HT1080 (cell line): ENCODE measurements around the gene STK33. TPM values are rescaled to one million over a fixed set of nuclear protein-coding genes. Genes with fewer than 3 reads are reported as not detected.

Experiments
- DNase-seq: peaks from one replicate; pipeline ENCODE4 v3.0.0-alpha.2; 2015; ENCODE audit warnings: low read depth
- total RNA-seq: library from RNA; depleted of rRNA; stranded (reverse); fragments of >200 nt; shearing (Covaris generic); gene quantifications from 2 replicates; pipeline ENCODE4 v1.2.3, GENCODE V29; 2014

Gene STK33
- total RNA-seq, 1 experiment from 2014 or later = 8.6 TPM

DNA sequence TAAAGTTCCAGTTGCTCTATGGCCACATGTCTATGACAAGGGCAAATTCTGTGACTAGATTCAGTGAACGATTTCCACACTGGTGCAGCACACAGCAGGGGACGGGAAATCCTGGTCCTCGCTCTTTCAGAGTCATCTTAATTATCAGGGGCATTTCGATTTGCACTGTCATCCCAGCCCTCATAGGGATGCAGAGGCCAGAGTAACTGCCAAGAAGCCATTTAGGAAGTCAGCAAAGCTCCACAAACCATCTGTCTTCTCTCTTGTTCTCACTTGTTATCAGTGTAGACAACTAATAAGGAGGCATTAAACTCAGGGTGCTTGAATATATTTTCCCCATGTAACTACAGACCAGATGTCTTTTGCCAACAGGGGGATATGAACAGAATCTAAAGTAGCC is 151.7 kb downstream of the STK33 start:
- peak; percentile 2 for DNase-seq

DNA sequence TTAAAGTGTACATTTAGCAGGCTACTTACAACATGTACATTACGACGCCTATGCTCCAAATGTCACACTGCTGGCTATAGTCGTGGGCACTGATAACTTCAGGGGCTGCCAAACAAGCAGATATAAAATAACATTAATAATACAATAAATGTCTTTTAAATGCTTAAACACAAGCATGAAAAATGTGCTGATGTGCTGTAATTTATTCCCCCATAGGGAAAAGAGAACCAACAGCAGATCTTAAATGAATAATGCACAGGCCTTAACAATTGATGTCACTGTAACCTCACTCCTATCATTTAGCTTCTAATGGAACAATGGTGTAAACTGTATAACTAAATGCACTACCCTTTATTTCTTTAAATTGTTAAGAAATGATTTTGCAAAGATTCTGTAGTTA is 153.4 kb downstream of the STK33 start:
- DNase-seq = no peak

DNA sequence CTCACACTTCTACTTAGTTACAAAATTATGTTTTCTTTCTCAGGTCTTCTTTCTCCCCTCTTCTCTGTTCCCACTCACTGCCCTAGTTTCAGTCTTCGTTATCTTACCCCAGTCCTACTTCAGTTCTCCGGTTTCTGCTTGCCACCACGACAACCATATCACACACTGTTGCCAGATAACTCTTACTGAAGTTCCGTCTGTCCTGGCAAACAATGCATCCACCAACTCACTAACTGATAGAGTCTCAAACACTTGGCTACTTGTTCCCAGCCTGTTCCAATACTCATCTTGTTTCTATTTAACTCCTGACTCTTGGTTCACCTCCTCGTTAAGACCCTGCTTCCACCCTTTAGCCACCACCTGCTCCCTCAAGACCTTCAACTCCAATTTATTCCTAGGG is 164.5 kb downstream of the STK33 start:
- DNase-seq = no peak

DNA sequence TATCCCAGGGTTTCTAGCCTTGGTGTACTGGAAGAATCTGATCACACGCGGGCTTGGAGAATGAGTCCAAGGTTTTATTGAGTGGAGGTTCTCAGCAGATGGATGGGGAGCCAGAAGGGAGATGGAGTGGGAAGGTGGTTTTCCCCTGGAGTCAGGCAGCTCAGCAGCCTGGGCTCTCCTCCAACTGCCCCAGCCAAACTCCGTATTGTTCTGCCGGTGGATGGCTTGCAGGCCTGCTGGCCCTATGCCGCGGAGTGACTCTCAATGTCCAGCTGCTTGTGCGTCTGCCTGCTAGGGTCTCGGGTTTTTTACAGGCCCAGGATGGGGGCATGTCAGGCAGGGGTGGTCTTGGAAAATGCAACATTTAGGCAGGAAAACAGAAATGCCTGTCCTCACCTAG is 168.0 kb downstream of the STK33 start:
- no peak for DNase-seq

DNA sequence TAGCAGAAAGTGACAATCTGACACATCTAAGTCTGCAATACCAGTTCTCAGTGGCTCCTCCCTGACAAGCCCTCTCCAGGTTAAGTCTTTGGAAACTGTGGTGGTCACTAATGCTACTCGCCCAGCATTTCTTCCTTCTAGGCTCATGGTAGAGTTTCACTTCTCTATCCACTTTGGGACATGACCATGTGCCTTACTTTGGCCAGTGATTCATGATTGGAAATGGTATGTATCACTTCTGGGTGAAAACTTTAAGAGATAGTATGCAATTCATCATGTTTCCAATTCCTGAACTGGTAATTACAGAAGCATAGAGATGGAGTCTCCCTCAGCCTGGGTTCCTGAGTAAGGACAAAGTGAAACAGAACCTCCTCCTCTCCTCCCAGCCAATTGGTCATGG is 178.8 kb downstream of the STK33 start:
- DNase-seq = no peak

DNA sequence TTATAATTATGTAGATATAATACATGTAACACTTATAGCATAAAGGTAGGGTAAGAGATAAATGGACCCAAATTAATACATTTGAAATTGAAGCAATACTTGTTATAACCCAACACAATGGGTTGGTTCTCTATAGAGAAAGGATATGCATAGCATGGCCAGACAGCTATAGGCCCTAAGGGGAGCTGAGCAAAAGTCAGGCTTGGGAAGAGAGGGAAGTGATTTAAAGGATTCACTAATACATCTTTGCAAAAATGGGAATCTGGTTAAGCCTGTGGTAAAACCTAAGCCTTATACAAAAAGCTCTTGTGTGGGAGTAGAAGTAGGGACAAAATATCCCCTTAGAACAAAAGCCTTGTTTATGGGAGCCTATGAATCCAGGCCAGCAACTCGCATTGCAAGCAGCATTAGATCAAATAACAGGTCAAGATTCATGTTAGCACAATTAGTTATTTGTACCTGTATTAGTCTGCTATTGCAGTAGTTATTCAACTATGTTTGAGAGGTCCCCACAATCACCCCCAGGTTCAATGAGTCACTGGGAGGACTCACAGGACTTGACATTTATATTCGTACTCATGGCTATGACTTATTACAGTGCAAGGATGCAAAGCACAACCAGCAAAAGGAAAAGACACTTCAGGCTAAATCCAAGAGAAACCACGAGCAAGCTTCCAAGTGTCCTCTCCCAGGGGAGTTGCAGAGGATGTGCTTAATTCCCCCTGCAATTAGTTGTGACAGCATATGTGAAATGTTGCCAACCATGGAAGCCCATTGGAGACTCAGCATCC is 185.7 kb downstream of the STK33 start:
- DNase-seq = peak; percentile 26

DNA sequence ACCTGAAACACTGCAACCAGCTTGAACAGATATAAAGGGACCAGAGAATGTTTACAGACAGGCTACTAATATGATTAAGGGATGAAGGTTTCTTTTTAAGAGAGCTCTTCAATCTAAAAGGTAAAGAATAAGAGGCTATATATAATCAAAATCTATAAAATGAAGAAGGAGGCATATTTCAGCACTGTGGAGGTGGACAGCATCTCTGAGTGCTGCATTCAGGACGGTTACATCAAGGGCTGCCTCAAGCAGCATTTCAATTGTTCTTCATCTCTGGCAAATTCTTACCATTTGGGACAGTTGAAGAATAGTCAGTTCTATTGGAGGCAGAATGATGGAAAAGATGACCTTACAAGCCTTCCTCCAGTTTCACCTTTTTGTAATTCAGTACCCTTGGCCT is 190.7 kb downstream of the STK33 start:
- DNase-seq = no peak

DNA sequence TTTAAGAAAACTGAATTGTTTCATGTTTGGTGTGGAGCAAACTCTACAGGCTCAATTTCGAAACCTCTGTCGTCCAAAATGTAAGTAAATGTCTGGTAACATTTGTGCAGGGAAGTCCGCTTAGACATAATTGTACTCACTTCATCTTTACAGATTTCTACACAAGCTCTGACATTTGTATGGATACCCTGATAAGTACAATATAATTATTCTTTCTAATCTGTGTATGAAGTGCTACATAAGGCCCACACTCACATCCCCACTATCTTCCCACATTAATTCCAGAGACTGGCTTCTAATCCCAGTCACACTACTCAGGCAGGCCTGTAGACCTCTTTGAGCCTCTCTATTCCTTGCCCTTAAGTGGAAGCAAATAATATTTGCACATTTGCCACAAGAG is 201.1 kb downstream of the STK33 start:
- DNase-seq = no peak

DNA sequence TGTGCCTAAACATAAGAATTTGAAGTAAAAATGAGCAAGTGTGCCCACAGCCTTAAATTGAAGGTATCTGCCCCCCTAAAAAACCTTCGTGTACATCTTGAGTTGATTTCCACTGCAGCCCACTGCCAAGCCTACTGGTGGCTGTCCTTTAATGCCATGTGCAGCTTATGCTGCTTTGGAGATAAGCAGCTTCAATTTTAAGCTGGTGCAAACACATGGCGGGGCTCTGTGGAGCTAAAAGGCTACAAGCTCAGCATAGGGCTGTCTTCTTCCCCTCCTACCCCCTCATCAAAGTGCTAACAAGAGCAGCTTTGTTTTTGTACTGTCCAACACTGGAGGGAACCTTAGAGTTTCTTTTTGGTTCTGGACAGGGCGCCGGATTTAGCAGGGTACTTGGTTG is 201.9 kb downstream of the STK33 start:
- DNase-seq = no peak

DNA sequence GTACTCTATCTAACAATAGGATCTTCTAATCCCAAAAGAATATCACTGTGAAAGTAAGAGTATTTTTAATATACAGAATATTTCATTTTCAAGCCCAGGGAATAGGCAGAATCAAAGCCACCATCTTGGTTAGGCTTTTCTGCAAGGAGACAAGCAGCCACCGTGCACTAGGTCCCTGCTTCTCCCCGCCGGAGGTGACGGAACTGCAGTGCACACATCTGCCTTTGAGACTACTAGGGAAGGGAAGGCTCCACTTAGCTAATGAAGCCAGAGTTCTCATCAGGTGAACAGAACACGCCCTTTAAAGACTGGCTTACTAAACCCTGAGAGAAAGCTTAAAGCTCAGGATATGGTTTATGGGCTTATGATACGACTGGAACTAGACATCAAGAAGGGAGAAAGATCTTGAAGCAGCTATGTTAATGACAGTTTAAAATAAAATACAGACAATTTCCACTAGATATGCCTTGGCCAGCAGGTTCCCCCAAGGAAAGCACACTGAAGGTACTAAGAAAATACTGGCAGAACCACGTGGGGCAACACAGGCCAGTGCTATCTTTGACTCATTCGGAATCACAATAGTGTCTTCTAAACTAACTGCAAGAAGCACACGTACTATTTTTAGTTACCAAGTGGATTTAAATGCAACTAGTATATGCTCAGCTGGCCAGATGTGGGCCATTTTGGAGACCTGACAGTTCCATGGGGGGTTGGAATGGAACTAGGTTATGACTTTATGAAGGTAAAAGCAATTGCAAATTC is 203.0 kb downstream of the STK33 start:
- DNase-seq = no peak

DNA sequence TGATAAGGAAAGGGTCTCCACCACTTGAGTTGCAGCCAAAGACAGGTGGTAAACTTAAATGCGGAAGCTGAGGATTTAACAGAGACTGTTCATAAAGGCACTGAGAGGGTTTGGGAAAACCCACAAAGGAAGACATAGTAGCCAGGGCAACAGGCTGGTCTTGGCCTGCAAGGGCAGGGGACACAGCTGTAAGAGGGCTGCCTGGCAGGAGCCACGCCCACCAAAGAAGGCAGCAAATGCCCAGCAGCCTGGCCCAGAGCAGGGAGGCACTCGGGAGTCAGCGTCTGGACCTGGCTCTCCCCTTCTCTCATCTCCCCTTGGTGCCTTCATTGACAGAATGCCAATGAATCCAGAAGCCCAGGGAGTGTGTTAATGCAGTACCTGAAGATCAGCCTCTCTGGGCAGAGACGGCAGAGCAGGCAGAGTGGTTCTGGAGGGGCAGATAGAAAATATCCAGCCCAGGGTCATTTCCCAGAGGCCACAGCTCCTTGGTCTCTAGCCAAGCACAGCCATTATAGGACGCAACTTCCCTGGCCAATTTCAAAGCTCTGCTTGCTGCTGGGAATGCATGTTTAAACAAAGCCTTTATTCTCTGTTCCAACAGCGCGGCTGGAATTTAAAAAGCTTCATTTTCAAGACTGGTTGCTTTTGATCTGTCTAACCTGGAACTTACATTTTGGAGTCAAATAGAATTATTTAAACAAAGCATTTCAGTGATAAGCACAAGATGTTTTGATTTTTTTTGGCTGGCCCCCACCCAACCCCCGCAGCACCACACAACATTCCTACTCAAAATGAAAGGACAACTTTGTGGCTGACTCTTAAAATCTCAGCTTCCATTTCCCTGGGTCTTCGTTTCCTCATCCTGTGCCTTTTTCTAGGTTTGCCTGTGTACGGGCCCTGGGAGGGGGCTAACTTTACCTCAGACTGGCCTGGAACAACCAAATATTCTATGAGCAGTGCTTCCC is 204.7 kb downstream of the STK33 start:
- no peak for DNase-seq

DNA sequence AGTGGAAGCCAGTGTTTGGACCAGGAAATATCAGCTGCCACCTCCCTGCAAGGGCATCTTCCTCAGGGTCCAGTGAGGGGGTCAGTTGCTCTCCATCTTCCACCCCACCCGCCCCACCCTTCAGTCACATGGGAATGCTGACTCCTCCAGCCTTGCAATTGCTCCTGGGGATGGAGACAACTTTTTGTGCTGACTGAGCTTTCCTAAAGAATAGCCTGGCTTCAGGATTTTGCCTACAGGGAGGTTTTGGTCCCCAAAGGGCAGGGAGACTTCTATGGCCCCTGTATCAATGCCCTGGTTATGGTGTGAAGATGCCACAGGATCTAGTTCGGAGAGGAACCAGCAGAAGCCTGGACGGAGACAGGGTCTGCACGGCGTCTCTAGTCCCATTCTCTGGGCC is 206.3 kb downstream of the STK33 start:
- no peak for DNase-seq

DNA sequence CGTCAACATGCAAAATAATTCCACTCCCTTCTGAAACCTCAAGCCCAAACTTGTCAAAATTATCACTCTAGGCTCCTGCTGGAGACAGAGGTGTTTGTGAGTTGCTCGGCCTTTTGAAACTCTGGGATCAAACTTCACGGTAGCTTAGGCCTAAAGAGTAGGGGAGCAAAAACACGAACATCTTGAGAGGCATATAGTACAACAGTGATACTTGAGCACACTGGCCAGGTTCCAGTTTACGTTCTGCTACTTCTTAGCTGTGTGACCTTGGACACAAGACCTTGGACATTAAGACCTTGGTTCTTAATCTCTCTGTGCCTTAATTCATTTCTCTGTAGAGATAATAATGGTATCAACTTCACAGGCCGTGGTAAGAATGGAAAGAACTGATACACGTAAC is 206.9 kb downstream of the STK33 start:
- no peak for DNase-seq

DNA sequence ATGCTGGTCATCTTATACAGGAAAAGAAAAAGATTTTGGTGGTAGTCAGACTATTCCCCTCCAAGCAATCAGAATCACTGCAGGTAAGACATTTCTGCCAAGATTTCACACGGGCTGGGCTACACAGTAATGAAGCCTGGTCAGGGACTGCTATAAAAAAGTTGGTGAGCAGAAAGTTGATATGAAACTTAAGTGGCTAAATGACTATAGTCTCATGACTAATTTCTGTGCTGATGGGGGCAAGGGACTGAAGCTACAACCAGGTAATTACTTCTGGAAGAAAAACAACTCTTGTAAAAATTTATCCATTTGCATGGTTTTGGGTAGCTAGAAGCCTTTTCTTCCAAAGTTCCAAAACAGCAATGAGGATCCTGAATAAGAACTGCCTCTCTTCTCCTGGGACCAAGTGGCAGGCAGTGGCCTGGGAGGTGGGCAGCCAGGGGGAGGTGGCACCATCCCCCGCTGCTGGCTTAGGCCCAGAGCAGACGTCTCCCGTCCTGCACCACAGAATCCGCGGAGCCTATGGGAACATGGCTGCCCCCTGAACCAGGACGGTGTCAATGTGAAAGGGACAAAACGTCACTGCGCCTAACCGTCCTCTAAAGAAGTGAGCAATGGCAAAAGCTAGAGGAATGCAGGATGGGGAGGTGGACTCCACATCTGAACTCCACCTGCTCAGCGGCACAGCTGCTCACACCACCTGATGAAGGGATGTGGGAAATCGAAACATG is 207.7 kb downstream of the STK33 start:
- DNase-seq = no peak

DNA sequence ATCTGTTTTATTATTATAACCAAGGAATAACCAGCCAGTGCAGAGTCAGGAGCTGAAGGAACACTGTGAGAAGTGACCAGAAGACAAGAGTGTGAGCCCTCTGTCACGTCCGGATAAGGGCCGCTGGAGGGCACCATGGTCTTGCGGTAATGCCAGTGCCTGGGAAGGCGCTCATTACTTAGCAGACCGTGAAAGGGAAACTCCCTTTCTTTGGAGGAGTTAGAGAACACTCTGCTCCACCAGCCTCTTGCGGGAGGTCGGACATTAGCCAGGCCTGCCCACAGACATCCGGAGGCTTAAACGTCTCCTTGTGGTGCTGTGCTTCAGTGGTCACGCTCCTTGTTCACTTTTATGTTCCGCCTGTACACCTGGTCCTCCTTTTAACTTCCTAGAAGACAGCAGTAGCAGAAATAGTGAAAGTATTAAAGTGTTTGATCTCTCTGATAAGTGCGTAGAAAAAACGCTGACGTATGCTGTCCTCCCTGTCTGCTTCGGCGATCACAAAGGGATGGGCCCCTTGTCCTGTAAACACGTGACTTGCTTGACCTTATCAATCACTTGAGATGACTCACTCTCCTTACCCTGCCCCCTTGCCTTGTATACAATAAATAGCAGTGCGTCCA is 209.7 kb downstream of the STK33 start:
- peak; percentile 72 for DNase-seq

DNA sequence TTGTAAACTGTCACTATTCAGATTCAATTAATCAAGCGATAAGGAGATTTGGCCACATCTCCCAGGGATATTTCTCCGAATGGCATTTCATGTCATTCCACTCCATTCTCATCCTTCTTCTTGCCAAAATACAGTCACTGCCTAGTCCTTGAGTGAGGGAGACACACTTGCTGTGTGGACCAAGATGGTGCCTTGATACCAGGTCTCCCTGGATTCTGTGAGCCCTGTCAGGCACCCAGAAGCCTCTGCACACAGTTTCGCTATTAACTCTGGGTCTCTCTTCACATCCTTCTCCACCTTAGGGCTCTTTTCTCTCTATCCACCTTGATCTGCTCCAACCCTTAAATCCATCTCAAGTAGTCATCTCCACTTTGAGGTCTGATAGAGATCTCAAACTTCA is 210.4 kb downstream of the STK33 start:
- no peak for DNase-seq

DNA sequence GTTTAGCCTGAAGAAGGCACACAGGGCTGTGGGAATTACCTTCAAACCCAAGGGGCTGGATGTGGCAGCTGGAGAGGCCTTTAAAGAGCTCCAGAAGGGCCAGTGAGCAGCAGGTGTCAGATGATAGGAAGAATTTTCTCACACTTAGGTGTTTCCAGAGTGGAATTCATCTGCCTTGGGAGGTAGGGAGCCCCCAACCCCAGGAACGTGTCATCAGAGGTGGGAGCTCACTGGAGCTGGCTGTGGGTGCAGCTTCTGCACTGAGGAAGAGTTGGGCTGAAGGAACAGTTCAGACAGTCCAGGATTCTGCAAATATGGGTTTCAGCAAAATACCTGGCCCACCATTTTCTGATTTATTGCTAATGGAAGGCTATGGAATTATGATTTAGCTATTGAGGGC is 210.8 kb downstream of the STK33 start:
- no peak for DNase-seq

DNA sequence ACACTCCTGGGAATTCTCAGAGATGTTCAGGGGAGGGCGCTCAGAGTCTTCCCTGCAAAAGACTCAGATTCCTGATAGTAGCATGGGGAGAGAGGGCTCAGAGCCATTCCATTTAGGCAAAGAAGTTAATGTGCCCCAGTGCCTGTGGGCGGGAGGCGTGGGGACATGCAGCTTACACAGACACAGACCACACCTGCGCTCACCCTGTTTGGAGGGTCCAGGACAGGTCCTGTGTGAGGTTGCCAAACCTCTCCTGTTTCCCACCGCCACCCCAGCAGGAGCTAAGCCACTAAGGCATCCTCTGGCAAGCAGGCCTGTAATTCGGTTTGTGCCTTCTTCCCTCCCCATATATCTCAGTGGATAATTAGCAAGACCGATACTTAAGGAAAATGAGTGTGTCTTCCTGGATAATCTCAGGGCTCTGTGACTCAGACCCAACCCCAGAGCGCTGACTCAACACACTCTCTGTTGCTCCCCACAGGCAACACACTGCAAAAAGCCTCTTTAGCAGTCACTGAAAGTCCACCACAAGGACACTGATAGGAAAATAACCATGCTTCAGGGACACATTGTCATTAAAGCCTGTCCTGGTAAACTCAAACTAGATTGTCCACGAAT is 211.5 kb downstream of the STK33 start:
- peak; percentile 87 for DNase-seq

DNA sequence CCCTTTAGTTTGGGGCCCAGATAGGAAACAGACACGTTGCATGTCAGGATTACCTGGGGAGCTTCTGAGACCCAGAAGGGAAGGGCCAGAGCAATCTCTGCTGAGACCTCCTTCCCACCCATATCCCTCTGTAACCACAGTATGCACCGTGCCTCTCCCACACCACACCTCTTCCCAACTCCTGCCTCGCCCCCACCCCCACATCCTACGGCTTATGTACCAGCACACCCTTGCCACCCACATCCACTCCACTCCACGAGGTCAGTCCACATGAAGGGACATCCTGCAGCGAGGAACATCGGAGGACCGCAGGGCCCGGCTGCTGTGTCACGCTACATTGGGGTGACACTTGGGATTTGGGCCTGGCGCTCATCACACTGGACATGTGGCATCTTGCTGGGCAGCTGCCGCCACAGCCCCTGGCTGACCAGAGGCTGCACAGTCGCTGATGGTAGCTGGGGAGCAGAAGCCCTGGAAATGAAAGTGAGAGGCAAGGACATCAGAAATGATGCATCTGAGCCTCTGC is 212.1 kb downstream of the STK33 start:
- no peak for DNase-seq

DNA sequence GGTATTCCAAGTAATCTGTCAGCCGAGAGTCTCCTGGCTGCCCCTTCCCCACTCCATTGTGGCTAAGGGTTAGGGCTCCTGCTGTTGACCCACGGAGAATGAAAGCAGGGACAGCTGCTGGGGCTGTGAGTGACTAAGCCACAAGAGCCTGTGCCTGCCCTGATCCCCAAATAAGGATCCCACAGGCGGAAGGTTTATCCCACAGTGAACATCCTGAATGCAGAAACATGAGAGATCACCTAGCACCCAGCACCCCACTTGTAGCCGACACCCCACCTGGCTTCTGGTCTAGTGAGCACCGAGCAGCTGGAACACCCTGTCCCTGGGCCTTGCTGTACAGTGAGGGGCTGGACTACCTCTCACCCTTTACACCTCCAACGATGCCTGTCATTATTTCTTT is 212.7 kb downstream of the STK33 start:
- DNase-seq = no peak
